ENCODE results near the gene MRPL39.
A peak's percentile ranks its signal among the peaks of the same experiment; 100 is the strongest.

The MRPL39 gene

DNA sequence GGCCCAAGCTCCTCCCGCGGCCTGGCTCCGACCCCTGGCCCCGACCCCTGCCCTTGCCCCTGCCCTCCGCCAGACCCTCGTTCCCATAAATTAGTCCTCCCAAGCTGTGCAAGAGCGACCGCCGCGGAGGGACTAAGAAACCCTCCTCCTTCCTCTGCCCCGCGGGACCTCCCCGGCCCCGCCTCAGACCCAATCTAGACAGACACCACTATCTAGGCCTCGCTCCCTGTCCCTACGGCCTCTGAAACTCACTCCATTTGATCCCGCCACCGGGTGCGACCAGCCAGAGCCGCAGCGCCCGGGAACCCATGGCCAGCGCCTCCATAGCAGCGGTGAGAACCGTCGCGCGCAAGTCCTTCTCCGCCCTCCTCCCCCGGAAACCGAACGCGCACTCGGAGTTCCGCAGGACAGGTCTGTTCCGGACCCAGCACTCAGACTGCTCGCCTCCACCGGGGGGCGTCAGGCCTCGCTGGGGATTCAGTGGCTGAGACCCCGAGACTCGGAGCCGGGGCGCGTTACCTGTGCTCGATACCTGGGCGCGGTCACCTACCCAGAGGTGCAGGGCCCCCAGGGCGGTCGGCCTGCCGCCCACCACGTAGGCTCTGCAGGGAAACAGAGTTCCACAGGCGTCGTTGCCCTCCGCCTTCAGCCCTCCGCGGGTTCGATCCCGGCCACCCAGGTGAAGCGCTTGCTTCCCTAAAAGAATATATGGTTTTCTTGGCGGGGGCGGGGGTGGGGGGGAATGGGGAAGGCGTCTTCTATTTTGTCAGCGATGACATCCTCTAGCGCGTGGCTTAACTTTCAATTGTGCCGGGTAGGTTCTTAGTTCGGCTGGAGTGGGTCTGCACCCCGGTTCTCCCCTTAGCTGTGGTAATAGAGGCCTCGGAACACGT is at the start of gene MRPL39:
MRPL39 (minus strand) TSS at position 331 of the 893 bp plus-strand sequence; CDS start at position 325, 6 bp downstream.
- peak within 1 kb of the TSS; percentile 59 for H3K4me3 ChIP-seq (ENCODE audit: low read depth, low read length)
- TF ChIP-seq CTCF (IDR thresholded peaks at IDR 0.05; ENCODE audit: control insufficient read depth, extremely low read depth, insufficient read depth) = peak; percentile 72
- DNase-seq (ENCODE audit: low read depth) = peak; percentile 66

DNA sequence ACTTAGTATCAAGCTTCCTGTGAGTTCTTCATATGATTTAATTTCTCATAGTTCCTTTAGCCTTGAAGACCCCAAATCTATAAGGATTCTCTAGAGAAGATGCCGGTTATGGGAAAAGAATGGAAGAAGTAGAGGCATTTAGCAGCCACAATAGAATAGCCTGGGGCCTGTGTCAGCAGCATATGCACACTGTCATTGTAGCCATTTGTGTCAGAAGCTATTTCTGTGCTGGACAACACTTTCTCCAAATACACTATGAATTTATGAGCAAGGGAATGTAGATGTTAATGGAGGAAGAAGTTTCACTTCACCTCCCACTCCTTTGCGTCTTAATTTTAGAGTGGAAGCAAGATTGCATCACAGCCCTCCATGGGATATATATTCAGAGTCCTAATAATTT is 49.1 kb upstream of the MRPL39 start:
- DNase-seq (ENCODE audit: low read depth) = no peak
- no peak for TF ChIP-seq CTCF (IDR thresholded peaks at IDR 0.05; ENCODE audit: control insufficient read depth, extremely low read depth, insufficient read depth)
- no peak overlapping the region for H3K4me3 ChIP-seq (ENCODE audit: low read depth, low read length)

GRCh38 chr21:25649146-25649545 is 41.9 kb upstream of the MRPL39 start:
- H3K4me3 ChIP-seq (ENCODE audit: low read depth, low read length) = no peak overlapping the region

DNA sequence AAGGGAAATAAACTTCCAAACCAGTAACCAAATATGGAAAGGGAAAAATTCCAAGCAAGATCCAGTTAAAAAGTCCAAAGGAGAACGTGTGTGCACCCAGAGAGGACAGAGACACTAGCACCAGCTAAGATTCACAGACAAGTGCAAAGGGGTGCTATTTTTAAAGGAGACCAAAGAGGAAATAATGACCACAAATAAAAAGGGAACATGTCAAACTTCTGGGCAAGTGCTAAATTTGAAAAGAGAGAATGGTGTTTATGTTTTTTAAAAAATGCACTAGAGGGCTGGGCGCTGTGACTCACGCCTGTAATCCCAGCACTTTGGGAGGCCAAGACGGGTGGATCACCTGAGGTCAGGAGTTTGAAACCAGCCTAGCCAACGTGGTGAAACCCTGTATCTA is 40.4 kb upstream of the MRPL39 start:
- H3K4me3 ChIP-seq (ENCODE audit: low read depth, low read length) = no peak overlapping the region
- no peak for TF ChIP-seq CTCF (IDR thresholded peaks at IDR 0.05; ENCODE audit: control insufficient read depth, extremely low read depth, insufficient read depth)
- DNase-seq (ENCODE audit: low read depth) = no peak

More at GRCh38 chr21:25649146-25649545, 41.9 kb upstream of the MRPL39 start:
- no peak for TF ChIP-seq CTCF (IDR thresholded peaks at IDR 0.05; ENCODE audit: control insufficient read depth, extremely low read depth, insufficient read depth)
- DNase-seq (ENCODE audit: low read depth) = no peak

GRCh38 chr21:25646474-25646873 is 39.2 kb upstream of the MRPL39 start:
- TF ChIP-seq CTCF (IDR thresholded peaks at IDR 0.05; ENCODE audit: control insufficient read depth, extremely low read depth, insufficient read depth) = no peak
- no peak for DNase-seq (ENCODE audit: low read depth)
- H3K4me3 ChIP-seq (ENCODE audit: low read depth, low read length) = no peak overlapping the region

DNA sequence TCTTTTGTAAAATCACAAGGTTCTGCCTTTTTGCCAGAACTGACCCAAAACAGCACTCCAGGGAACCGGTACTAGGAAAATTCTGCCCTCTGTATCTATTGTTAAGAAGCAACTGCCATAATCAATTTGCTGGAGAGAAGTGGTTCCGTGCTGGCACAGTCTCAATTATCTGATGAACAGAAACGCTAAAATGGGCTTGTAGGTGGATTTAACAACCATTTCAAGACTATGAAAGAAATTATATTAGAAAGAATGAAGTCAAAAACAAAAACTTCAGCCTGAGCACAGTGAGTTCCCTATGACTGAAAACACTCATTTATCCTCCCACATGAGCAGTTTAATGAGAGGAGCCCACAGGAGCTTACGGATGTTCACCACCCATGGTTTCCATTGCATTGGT is 36.2 kb upstream of the MRPL39 start:
- no peak for DNase-seq (ENCODE audit: low read depth)
- H3K4me3 ChIP-seq (ENCODE audit: low read depth, low read length) = no peak overlapping the region
- TF ChIP-seq CTCF (IDR thresholded peaks at IDR 0.05; ENCODE audit: control insufficient read depth, extremely low read depth, insufficient read depth) = no peak

DNA sequence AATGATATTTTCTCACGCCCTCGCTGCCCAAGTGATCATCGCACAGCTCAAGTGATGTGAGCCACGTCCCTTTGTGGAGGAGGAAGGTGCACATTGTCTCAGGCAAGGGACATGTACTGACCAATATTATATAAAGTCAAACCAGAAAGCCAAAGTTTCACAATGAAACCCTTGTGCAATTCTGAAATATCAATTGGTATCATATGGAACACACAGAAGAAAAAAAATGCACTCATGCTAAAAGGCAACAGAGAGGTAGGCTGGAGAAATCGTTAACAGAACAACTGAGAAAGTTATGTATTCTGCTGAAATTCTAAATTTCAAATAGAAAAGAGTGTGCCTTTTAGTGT is 33.6 kb upstream of the MRPL39 start:
- no peak for DNase-seq (ENCODE audit: low read depth)
- no peak overlapping the region for H3K4me3 ChIP-seq (ENCODE audit: low read depth, low read length)
- no peak for TF ChIP-seq CTCF (IDR thresholded peaks at IDR 0.05; ENCODE audit: control insufficient read depth, extremely low read depth, insufficient read depth)

Data from LNCaP clone FGC (cell line).